GM21576 (cell line): ENCODE measurements around the gene FBXO9.
A peak's percentile ranks its signal among the peaks of the same experiment; 100 is the strongest.
"Not testable (repeated sequence)": the region's sequence is repeated elsewhere in the genome, so short reads cannot be mapped to it uniquely, and the experiment has no call there.

ENCODE experiments used
- ATAC-seq: cut with Tn5 transposase; IDR thresholded peaks from one replicate; pipeline ENCODE4 v1.9.1; 2021; ENCODE audit warnings: mild to moderate bottlenecking, moderate library complexity; ENCODE audit not compliant: unreplicated experiment

Gene FBXO9

DNA sequence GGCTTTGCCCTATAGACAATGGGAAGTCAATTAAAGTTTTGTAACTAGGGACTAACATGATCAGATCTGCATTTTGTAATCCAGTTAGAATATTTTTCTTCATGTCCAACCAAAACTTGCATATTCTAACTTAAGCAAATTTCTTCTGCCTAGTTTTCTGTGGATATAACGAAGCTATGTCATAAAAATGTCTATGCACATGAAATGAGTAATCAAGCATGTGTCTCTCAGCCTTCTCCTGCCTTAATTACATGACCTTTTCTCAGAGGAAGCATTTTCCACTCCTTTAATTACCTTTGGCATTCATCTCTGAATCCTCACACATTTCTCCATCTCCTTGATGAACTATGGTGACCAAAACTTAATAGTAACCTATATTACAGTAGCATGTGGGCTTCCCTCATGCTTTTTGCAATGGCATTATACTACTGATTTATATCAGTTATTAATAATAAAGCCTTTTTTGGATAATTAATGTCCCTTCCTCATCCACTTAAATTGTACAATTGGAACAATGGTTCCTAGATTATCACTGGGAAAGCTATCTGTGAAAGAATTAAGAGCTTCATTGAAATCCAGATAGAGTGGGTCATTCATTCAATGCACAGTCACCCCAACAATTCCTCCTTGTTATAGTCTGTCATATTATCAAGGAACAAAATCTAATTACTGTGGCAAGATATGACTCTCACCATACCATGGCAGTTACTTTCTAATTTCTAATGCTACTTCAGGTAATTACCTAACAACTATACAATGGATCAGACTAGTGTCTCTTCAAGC lies 19.1 kb upstream of the FBXO9 start:
- ATAC-seq = no peak

DNA sequence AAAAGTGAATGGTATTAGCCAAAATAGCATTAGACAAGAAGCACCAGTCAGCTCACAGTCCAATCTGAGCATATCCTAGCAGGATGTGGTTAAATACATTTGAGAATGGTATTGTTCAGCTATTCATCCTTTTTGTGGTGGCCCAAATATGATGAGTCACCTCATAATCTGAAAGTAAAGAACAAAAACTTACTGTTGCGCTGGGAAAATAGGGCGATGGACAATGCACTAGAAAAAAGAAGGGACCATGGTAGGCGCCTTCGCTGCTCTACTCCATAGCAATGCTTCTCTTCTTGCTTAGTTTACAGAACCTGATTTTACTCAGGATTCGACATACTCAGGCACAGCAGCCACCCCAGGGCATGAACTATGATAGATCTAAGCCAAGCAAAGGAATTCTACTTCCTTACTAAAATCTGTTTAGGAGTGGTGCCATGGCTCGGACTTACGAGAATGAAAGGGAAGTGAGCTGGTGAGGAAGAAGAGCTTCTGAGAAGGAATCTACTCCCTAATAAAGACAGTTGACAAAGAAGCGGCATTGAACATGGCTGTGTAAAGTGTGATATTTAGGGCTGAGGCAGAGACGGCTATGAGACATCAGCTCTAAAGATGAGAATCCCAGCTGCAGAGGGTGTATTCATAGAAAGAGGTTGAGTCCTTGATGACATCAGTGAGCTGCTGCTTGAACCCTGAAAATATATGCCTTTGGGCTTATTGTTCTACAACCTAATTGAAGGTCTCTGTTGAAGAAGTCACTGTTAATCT lies 16.6 kb upstream of the FBXO9 start:
- peak; percentile 92 for ATAC-seq

DNA sequence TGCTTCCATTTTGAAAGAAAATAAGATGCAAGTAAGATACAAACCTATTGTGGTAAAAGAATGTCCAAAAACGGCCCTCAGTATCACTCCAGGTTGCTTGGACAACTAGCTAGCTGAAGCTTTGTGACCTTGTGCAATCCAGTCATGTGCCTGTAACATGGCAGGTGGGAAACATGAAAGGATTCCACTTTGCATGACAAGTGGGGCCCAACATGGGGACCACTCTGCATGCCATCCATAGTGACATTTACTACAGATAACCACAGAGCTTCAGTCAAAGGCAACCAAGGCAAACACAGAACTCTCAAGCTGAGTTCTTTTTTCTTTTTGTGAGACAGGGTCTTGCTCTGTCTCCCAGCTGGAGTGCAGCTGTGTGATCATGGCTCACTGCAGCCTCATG lies 15.8 kb upstream of the FBXO9 start:
- no peak for ATAC-seq

DNA sequence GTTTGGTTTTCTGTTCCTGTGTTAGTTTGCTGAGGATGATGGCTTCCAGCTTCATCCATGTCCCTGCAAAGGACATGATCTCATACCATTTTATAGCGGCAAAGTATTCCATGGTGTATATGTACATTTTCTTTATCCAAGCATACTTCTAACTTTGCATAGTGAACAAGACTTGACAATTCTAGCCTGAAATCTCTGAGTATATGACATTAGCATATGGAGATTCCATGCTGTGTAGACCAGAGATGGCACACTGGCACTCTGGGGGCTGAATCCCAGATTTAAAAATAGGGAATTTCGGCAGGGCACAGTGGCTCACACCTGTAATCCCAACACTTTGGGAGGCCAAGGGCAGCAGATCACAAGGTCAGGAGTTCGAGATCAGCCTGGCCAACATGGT lies 13.1 kb upstream of the FBXO9 start:
- ATAC-seq = not testable (repeated sequence)

DNA sequence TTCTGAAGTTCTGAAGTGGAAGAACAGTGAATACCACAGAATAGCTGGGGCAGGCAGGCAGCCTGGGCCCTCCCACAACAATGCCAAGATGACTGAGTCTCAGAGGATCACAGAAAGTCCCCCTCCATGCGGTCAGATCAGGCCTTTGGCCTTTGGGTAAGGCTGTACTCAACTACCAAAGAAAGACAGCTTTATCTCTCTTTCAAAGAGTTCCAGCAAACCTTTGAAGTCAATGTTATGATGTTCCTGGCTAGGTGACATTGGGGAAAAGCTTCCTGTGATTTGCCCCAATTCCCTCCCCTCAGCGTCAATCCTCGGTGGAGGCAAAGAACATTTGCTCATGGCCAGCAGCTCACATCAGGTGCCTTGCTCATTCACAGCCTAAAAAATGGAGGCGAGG lies 10.7 kb upstream of the FBXO9 start:
- no peak for ATAC-seq

DNA sequence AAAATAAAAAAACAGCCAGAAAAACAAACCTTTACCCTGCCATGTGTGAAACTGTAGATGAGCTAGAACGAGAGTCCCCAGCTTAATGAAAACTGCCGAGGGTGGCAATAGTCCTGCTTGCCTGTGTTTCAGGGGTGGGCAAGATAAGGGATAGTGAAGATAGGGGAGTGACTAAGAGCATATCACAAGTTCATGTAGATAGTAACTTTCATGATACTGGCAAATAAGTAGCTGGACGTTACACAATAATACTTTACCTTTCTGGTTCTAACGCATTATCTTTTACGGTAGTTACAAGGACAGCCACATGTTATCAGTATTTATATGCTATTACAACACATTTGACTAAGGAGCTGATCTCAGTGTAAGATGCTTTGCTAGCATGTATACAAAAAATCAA lies 9.3 kb upstream of the FBXO9 start:
- no peak for ATAC-seq

GRCh38 chr6:53056273-53056672 lies 8.9 kb upstream of the FBXO9 start:
- ATAC-seq = no peak

GRCh38 chr6:53058388-53059195 lies 6.6 kb upstream of the FBXO9 start:
- ATAC-seq = no peak

GRCh38 chr6:53059648-53060589 lies 5.3 kb upstream of the FBXO9 start:
- ATAC-seq = no peak

GRCh38 chr6:53062169-53062539 lies 3.0 kb upstream of the FBXO9 start:
- no peak for ATAC-seq

GRCh38 chr6:53064255-53064654 lies 949 bp upstream of the FBXO9 start:
- ATAC-seq = not testable (repeated sequence)

DNA sequence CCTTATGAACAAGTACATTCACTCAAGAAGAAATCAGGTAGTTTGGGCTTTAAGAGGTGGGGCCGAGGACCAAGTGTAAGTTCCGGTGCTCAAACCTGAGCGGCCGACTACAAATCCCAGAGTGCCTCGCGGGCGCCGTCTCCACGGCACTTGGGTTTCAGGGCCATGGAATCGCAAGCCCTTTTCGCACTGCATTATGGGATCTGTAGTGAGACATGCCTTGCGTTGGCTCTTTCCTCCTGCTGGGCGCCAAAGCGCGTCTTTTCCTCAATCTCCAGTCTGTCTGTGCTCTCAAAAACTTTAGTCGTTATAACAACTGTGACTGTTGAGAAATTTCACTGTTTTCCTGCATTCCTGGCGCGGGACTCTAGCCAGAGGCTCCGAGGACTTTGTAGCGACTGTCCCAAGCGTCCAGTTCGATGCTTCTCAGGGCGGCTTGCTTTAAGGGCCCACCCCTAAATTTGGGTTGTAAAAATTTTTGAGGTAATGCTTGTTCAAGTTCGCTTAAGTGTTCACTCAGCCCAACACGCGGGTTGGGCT lies 408 bp upstream of the FBXO9 start:
- ATAC-seq = peak; percentile 71

DNA sequence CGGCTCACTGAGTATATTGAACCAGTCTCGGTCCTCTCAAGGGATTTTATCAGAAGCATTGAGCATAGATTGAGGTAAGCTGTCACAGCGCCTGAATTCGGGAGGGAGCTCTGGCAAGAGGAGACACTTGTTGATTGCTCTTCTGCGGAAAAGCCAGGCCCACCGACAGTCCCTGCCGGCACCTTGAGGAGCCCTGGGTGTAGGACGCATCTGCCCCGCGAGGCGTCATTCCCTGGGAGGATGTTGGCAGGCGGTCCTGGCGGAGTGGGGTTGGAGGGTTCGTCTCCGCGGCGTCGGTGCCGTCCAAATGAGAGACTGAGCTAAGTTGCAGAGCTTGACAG lies 843 bp downstream of the FBXO9 start:
- no peak for ATAC-seq

- no peak for ATAC-seq
Observed at GRCh38 chr6:53066874-53067706, 1.9 kb downstream of the FBXO9 start.

- ATAC-seq = no peak
Observed at GRCh38 chr6:53067849-53068361, 2.7 kb downstream of the FBXO9 start.

- ATAC-seq = no peak
Observed at GRCh38 chr6:53069427-53069826, 4.2 kb downstream of the FBXO9 start.

GRCh38 chr6:53070806-53071205 lies 5.6 kb downstream of the FBXO9 start:
- peak; percentile 74 for ATAC-seq

DNA sequence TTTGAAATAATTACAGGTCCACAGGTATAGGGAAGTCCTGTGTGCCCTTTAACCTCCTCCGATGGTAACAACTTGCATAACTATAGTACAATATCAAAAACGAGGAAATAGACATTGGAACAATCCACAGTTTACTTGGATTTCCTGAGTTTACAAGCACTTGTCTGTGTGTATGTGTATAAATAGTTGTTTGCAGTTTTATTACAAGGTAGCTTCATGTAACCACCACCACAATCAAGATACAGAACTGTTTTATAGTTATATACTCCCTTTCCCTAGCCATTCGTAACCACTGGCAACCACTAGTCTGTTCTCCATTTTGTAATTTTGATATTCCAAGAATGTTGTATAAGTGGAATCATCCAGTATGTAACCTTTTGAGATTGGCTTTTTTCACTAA lies 9.1 kb downstream of the FBXO9 start:
- no peak for ATAC-seq

- ATAC-seq = no peak
Observed at GRCh38 chr6:53080813-53081212, 15.6 kb downstream of the FBXO9 start.
